NCI-H2196 (cell line): ENCODE measurements around the gene ASPSCR1.
A peak's percentile ranks its signal among the peaks of the same experiment; 100 is the strongest.

ENCODE experiments used
- DNase-seq: peaks from one replicate; lab custom pipeline; 2025; ENCODE audit not compliant: unreplicated experiment; lab: John Stamatoyannopoulos, UW

ASPSCR1 gene

DNA sequence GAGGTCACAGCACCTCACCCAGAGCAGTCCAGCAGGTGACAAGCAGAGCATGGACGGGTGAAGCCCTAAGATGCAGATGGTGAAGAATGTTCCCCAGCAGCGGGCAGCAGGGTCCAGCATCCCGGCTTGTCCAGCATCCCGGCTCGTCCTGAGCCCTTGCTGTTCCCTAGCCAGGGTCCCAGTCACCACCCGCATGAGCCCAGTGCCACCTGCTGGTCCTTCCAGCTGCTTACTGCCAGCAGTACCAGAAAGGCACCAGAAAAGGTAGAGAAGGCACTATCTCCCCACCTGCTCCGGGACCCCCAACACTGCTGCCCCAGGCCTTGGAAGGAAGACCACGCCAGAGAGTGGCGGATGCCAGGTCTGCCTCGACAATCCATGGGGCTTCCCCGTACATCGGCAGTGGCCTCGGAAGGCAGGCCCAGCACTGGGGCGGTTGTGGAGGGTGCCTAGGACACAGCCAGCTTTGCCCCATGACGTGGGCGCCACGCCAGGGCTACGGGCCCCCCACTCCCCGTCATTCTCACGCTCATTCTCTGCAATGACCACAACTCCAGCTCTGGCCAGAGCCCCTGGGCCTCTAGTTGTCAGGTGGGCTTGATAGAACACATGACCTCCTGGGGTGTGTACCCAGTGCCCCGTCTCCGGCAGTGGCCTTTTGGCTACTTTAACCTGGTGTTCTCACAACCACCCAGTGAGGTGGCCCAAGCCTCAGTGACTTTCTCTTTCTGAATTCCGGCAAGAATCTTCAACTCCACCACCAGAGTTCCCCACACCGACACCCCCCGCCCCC lies 43.9 kb downstream of the ASPSCR1 start:
- DNase-seq: peak; percentile 87

DNA sequence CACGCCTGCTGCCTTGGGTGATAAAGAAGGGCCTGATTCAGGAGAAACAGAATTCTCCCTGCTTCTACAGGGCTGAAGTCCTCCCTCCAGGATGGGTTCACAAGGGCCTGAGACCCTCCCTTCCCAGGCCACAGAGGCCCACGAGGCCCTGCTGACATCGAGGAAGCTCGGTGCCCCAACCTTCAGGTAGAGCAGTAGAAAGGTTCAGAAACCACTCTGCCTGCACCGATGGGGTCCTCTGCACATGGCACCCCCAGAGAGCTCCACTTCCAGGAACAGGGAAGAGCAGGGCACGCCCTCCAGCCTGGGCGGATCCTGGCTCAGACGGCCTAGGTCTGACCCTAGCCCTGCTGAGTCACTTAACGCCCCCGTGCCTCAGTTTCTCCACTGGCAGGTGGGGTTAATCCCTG lies 44.5 kb downstream of the ASPSCR1 start:
- no peak for DNase-seq

DNA sequence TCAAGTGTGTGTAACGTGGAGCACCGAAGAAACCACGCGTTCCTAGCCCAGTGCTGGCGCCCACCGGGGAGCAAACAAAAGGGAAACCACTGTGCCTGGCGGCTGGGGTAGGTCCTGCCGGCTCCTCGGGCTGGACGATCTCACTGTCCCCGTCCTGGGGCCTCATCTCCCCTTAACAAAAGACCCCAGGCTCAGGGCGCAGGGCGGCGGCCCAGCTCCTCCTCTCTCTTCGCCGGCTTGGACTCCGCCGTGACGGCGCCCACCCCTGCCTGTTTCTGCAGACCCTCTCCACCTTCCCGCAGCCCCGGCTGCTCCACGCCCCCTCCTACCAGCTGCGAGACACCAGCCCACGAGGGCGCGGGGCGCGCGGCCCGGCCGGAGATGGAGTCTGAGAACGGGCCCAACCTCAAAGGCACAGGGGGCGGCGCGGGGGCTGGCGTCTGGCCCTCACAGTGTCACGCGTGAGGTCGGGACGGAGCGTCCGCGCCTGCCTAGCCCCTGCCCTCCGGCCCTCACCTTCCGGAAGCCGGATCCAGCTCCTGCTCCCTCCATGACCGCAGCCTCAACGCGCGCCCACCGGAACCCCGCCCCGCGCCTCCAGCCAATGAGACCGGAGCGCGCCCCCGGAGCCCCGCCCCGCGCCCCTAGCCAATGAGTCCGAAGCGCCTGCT lies 45.0 kb downstream of the ASPSCR1 start, which contains the start of gene CENPX:
Gene CENPX, minus strand, starts transcription at position 569 of the 671 bp plus-strand sequence. Its CDS starts 17 bp downstream, at position 552.
- no peak for DNase-seq

DNA sequence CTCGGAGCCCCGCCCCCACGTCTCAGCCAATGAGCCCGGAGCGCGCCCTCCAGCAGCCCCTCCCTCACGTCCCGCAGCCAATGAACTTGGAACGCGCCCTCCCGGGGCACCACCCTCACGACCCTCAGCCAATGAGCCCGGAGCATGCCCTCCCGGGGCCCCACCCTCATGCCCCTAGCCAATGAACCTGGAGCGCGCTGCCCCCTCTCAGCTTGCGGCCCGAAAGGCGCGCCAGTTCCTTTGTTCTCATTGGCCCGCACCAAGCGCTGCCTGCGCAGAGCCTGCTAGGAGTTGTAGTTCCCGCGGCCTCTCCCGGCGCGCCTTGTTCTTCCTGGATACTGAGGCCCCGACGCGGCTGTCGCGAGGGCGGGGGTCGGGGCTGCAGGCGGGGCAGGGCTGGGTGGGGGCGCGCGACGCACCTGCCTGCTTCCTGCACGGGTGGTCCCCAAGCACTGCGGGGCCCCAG lies 45.6 kb downstream of the ASPSCR1 start, which contains the start of gene LRRC45:
Gene LRRC45, plus strand, starts transcription at position 325 of the 466 bp plus-strand sequence. CDS start 339 bp downstream, outside the sequence.
- peak; percentile 100 for DNase-seq

DNA sequence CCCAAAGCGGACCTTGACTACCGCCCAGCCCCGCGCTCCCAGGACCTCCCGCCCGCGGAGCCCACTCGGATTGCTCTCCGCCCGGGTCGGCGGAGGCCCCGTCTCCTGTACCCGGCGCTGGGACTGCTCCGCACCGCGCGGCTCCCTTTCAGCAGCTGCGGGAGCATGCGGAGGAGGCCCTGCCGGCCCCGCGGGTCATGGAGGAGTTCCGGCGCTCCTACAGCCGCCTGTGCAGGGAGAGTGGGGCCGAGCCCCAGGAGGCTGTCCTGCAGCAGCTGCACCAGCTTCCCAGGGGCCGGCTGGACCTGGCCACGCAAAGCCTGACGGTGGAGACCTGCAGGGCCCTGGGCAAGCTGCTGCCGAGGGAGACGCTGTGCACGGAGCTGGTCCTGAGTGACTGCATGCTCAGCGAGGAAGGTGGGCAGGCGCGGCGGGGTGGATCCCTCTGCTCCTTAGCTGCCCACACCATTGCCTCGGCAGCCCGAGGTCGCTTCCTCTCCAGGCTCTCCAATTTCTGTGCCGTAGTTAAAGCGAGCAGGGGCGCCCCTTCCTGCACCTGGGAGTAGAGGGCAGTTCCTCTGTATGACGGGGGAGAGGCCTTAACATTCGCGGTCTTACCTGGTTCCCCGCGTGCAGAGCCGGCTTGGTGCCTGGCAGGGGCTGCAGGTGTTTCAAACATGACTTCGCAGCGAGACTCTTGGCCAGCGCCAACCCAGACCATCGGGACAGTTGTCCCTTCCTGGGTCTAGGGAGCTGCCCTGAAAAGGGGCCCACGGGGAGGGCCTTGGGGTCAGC lies 46.2 kb downstream of the ASPSCR1 start:
- no peak for DNase-seq

DNA sequence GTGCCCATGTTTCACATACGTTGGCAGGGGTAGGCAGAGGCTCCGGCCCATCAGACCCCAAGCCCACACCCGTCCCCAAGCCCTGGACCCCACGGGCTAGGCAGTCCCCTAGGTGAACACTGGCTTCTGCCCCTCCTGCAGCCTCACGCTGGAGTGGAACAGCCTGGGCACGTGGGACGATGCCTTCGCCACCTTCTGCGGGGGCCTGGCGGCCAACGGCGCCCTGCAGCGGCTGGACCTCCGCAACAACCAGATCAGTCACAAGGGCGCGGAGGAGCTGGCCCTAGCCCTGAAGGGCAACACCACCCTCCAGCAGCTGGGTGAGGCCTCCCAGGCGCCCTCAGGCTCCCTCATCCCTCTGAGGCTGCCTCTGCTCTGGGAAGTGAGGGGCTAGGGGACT lies 47.4 kb downstream of the ASPSCR1 start:
- DNase-seq: no peak

DNA sequence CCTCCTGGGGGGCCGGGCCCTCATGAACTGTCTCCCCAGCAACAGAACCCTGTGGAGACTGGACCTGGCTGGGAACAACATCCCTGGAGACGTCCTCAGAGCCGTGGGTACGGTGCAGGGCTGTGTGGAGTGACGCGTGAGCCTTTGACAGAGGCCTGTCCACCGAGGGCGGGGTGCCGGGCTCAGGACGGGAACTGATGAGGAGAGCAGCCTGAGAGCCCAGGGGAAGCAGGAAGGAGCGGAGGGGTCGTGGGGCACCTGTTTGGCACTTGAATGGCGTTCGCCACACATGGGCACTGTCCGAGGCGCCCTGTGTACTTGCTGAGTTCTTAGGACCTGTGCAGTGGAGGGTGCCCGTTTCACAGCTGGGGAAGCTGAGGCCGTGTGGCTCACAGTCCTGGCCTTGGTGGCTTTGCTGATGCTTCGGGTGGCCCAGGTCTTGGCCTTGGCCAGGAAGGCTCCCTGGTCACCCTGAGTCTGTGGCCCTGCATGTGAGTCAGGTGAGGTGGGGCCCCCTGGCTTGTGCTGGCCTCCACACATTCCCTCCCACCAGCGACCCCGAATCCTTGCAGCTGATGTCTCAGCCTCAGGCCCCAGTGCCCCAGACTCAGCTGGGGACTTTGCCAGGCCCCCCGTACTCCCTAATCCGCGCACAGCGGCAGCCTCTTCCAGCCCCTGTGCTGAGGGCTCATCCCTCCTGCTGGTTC lies 48.1 kb downstream of the ASPSCR1 start:
- no peak for DNase-seq

DNA sequence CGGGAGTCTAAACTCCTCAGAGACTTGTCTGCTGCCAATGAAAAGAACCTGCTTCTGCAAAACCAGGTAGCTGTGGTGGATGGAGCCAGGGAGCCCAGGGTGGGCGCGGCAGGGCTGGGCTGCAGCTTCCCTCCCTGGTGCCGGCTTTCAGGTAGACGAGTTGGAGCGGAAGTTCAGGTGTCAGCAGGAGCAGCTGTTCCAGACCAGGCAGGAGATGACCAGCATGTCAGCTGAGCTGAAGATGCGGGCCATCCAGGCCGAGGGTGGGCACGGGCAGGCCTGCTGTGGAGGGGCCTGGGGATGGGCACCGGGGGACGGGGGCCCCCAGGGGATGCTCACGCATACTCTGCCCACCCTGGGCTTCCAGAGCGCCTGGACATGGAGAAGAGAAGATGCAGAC lies 50.8 kb downstream of the ASPSCR1 start:
- no peak for DNase-seq

DNA sequence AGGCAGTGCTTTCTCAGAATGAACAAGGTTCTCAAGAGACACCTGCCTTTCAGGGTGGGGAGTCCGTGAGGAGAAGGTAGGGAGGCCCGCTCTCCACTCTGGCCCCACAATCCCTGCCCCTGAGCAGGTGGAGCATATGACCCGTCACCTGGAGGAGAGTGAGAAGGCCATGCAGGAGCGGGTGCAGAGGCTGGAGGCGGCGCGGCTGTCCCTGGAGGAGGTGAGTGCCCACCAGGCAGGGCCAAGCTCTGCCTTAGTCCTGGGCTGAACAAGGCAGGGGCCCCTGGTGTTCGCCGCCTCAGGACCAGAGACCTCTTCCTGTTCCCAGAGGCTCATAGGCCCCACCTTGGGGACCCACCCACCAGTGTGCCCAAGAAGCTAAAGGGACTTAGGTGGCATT lies 51.5 kb downstream of the ASPSCR1 start:
- DNase-seq: no peak

DNA sequence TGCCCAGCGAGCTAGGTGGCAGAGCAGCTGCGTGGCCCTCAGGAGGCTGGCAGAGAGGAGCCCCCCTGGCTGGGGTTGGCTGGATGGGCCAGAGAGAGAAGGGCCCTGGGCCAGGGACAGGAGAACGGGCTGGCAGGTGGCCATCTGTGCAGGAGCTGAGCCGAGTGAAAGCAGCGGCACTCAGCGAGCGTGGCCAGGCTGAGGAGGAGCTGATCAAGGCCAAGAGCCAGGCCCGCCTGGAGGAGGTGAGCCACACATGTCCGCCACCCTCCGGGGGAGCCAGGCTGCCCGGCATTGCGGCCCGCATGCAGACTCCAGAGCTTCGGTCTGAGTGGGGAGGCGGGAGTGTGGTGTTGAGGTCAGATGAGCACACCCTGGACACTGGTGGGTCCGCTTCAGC lies 52.0 kb downstream of the ASPSCR1 start:
- peak; percentile 29 for DNase-seq

DNA sequence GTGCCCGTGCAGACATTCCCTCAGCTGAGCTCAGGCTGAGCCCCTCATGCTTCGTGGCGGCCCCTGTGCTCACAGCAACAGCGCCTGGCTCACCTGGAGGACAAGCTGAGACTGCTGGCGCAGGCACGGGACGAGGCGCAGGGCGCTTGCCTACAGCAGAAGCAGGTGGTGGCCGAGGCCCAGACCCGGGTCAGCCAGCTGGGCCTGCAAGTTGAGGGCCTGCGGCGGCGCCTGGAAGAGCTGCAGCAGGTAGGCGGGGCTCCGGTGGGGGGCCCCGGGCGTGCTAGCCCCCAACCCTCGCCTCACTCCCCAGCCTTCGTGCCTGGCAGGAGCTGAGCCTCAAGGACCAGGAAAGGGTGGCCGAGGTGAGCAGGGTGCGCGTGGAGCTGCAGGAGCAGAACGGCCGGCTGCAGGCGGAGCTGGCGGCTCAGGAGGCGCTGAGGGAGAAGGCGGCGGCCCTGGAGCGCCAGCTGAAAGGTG lies 52.6 kb downstream of the ASPSCR1 start:
- DNase-seq: peak; percentile 58

DNA sequence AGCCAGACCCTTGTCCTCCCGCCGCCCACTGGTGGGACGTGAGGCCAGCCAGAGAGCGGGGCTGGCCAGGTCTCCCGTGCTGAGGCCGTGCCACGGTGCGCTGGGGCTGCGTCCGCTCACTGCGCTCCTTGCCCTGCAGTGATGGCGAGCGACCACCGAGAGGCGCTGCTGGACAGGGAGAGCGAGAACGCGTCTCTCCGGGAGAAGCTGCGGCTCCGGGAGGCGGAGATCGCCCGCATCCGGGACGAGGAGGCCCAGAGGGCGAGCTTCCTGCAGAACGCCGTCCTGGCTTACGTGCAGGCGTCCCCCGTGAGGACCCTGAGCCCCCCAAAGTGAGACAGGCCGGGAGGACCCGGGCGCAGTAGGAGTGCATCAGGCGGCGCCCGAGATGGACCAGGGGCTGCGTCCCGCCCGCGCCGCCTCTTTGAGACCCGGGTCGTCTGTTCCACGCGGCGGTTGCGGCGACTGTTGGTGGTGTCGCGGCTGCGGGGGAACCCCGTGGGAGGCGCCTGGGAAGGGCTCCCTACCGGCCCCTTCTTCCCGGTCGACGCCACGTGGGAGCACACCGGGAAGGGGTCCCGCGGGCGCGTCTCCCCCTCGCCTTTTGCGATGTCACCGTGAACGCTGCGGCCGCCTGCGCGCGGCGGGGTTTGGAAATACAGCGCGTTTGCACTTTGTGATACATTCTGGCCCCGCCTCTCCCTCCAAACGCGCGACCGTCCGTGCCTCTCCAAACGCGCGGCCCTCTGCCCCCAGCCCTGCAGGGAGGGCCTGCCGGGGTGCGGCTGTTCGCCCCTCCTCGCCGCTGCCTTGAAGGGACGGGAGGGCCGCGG lies 53.3 kb downstream of the ASPSCR1 start:
- peak; percentile 96 for DNase-seq

DNA sequence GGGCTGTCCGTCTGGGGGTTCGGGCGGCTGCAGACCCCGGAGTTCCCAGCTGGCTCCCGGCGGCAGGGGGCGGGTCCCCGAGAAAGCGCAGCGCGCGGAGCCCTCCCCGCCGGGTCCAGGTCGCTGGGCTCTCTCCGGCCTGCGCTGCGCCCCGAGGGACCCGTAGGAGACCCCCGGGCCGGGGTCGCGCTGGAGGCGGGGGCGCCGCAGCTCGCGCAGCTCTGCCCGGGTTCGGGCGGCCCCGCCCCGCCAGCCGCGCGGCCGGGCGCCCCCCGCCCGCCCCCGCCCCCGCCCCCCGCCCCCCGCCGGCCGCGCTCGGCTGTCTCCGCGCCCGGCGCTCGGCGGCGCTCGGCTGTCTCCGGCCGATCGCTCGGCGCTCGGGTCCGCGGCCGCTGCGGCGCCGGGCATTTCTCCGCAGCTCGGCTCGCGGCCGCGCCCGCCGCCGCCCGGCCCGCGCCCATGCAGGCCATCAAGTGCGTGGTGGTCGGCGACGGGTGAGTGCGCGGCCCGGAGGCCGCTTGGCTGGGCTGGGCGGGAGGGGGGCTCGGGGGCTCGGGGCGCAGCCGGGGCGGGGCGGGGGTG lies 54.0 kb downstream of the ASPSCR1 start, which contains the start of gene RAC3:
Gene RAC3, plus strand, starts transcription at position 376 of the 582 bp plus-strand sequence. Its CDS starts 84 bp downstream, at position 460.
- DNase-seq: peak; percentile 84

DNA sequence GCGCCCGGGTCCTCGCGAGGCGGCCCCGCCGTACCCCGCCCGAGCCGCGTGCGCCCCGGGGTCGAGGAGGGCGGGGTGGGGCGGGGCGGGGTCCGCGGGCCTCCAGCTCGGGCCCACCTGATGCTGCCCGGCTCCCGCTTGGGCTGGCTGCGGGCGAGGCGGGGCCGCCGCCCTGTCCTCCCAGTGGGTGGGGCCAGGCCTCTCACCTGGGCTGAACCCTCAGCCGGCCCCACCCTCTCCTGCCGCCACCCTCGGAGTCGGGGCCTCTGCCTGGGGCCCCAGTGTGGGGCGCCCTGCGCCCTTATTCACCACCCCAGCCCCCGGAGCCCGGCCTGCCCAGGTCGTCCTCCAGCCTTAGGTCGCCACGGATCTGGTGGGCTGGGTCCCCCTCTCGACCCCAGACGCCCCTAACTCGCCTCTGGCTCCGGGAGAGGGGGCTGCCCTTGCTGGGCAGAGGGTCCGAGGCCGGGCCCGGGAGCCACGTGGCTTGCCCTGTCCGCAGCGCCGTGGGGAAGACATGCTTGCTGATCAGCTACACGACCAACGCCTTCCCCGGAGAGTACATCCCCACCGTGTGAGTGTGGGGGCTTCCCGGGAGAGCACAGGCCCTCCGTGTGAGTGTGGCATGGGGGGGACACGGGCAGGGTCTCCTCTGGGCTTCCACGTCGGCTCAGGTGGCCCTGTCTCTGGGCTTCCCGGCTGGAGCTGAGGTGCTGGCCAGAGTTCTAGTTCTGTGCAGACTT lies 54.6 kb downstream of the ASPSCR1 start:
- DNase-seq: peak; percentile 74

DNA sequence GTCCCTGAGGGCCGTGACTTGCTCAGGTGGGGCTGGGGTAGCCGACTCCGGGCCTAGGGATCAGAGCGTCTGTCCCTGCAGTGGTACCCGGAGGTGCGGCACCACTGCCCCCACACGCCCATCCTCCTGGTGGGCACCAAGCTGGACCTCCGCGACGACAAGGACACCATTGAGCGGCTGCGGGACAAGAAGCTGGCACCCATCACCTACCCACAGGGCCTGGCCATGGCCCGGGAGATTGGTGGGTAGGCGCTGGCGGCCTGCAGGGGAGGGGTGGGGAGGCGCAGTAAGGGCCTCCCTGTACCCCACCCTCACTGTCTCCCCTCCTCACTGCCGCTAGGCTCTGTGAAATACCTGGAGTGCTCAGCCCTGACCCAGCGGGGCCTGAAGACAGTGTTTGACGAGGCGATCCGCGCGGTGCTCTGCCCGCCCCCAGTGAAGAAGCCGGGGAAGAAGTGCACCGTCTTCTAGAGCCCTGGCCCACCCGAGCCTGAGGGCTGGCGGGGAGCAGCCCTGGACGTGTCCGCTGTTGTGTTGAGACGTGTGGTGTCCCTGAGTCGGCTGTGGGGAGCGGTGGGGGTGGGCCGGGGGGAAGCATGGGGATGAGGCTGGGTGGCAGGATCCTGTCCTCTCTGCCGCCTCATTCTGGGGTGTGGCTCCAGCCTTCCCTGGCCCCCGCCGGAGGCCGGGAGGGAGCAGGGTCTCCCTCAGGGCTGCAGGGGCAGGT lies 56.1 kb downstream of the ASPSCR1 start:
- no peak for DNase-seq

DNA sequence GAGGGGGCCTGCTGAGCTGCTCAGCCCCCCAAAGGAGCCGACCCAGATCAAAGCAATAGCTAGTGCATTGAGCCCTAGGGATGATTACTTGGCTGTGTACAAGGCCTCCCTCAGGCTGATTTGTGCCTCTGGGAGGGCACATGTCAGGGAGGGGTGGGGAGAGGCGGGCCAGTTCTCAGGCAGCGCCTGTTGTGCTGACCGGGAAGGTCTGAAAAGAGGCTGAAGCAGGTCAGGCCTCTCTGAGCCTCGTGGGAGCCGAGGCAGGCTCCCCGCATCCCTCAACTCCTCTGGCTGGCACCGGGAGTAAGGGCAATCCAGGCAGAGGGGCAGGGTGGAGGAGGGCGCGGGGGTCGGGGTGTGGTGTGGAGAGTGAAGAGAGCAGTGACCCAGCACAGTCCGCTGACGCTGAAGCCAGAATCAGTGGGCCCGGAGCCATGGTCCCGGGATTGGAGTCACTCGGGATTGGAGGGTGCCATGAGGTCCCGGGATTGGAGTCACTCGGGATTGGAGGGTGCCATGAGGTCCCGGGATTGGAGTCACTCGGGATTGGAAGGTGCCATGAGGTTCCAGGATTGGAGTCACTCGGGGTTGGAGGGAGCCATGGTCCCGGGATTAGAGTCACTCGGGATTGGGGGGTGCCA lies 57.1 kb downstream of the ASPSCR1 start:
- DNase-seq: no peak

DNA sequence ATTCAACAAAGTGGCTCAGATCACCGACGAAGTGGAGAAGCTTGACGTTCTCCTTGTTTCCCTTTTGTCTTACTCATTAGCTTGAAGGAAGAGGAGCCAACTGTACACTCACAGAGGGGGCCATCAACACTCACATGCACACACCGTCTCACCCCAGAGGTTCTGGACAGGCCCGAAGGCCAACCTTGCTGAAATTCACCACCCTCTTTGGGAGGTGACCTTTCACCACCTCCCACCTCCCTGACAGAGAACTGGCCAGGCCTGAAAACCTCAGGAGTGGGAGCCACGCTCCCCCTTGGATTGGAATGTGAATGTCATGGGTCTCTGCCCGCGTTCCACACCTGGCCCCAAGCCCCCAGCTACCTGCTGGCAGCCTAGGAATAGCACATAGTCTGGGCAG lies 58.1 kb downstream of the ASPSCR1 start:
- no peak for DNase-seq
